Measurements from ENCODE around the gene MRM1.

GRCh38 chr17:36653374-36653773 is 52.0 kb downstream of the MRM1 start:
- no peak for TF ChIP-seq GATA2 (IDR thresholded peaks at IDR 0.05; ENCODE audit: low read depth, low read length)
- no peak for TF ChIP-seq GATA3 (IDR thresholded peaks at IDR 0.05; ENCODE audit: low read depth, low read length)

All from SH-SY5Y (cell line).